ENCODE measurements around the gene ANAPC2. TPM values are rescaled to one million over a fixed set of nuclear protein-coding genes. Genes with fewer than 3 reads are reported as not detected.

The ANAPC2 gene
- polyA plus RNA-seq, 3 donors: 35.5 to 56.7 (median 49.2) TPM

DNA sequence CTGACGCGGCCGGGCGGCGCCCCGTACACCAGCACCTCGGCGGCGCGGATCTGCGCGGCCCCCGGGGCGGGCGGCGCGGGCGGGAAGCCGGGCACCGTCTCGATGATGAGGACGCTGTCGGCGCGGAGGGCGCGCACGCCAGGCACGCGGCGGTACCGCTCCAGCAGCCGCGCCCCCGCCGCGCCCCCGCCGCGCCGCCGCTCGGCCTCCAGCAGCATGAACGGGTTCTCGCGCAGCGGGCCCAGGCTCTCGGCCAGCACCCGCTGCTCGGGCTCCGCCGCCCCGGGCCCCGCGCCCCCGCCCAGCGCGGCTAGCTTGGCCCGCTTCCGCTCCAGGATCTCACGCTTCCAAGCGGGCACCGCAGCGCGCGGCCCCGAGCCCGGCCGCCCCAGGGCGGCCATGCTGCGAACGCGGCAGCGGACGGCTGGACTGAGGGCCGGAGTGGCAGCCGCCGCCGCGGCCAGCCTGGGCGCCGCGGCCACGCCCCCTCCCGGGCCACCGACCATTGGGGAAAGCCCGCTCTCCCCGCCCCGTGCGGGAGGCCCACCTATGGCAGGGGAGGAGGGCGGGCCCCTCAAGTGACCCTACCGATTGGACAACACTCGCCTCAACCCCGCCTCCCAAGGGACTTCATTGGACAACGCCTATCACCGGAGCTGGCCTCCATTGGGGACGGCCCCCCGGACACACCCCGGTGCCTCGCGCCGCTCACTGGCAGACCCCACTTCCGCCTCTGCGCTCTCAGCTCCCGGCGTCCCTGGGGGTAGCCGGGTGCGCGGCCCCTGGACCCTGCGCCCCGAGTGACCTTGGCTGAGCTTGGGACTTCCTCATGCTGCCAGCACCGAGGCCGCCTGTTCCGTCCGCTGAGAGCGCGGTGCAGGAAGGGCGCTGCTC is 12.2 kb upstream of the ANAPC2 start, which contains the start of gene TPRN:
TSS of gene TPRN (minus strand) at position 431 of the 894 bp plus-strand sequence. CDS start at position 401, 30 bp downstream.
- DNase-seq (ENCODE audit: extremely low read depth in 1 of 11, low read depth in 9 of 11, low spot score in 4 of 11): peak; percentile 94 to 99 (median 98)

DNA sequence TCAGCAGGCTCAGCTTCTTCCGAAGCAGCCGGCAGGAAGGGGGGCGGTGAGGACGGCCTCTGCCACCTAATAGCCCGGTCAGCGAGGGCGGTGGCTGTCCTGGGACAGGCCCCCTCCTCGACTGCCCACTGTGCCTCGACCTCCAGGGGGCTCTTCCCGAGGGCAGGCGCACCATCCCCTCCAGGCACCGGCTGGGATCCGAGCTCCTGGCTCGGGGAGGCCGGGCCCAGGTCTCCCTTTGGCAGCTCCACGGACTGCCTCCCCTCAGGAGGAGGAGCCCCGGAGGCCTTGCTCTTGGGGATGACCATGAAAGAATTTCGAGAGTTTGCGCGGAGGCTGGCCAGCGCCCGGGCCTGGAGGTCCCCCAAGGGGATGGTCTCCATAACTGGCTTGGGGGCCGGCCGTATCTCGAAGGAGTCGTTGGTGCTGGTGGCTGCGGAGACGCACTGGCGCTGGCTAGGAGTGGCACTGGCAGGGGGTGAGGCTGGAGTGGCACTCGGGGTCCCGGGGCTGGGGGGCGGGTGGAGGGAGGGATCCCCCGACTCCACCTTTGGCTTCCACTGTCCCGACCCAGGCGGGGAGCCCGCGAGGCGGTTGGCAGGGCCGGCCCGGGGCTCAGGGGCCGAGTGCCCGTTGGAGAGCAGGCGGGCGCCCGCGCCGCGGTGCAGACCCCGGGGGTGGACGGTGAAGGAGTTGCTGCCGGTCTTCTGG is 11.2 kb upstream of the ANAPC2 start:
- DNase-seq (ENCODE audit: extremely low read depth in 1 of 11, low read depth in 9 of 11, low spot score in 4 of 11): no peak

DNA sequence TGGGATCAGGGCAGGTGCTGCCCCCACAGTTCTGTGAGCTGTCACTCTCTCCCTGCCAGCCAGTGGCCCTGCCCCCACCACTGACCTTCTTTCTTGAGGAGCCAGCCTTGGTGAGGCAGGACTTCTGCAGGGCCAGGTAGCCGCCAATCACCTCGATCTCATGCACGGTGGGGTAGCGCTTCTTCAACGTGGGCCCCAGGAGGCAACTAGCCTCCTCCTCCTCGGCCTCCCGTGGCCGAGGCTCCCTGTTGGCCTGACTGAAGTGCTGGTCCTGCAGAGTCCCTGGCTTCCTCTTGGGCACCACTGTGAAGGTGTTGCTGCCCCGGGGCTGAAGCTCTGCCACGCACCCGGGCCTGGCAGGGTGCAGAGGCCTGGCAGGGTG is 10.5 kb upstream of the ANAPC2 start:
- DNase-seq (ENCODE audit: extremely low read depth in 1 of 11, low read depth in 9 of 11, low spot score in 4 of 11): no peak

DNA sequence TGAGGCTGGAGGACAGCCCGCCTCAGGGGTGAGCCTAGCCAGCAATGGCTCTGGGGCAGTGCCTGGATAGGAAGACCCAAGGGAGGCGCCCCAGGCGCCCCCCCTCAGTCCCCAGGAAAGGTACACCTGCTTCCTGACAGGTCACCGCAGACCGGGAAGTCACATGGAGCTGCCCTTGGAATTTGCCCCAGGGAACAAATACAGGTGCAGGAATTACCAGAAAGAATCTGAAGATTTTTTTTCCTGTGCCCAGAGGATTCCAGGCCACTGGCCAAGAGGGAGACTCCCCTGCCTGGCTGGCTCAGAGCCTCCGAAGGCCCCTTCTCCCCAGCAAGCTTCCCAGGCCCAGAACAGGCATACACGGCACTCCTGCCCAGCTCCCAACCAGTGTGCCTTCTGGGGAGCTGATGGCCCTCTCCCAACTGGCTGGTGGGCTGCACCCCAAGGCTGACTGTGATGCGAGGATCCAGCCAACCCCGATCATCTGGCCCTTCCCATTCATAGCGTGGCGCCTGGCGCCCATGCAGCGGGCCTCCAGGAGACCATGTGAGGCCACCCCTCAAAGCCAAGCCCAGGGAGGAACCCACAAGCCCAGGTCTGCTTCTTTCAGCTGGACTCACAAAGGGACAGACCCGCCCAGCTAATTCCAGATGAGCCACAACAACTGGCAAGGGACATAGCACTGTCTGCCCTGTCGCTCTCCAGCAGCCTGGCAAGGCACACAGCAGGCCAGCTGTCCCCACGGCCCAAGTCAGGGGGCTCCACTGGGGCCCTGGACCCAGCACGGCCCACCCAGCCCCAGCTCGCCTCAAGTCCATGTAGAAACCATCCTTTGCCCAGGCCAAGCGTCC is 9.9 kb upstream of the ANAPC2 start:
- no peak for DNase-seq (ENCODE audit: extremely low read depth in 1 of 11, low read depth in 9 of 11, low spot score in 4 of 11)

DNA sequence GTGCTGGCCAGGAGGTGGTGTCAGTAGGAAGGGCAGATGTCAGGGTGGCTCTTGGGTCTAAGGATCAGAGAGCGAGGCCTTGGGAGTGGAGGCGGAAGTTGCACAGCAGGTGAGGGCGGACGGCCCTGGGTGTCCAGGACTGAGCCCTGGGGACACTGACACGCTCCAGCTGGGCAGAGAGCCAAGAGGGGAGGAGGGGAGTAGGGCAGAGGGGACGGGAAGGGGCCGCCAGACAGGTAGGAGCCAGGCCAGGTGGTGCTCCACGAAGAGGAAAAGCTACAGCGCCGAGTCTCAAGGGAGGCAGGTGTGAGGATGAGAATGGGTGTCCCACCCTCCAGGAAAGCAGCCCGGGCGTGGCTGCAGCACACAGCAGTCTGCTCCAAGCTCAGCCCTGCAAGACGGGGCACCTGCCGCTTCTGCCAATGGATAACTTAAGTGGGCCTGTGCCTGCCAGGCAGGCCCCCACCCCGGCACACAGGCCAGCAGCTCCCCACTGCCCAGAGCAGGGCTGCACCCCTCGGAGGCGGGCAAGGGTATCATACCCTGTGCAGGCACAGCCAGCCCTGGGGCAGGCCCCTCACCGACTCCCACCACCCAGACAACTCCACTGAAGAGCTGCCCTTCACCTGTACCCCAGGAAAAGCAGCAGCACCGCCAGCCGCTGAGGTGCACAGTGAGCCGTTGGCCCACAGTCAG is 7.3 kb upstream of the ANAPC2 start:
- DNase-seq (ENCODE audit: extremely low read depth in 1 of 11, low read depth in 9 of 11, low spot score in 4 of 11): no peak

DNA sequence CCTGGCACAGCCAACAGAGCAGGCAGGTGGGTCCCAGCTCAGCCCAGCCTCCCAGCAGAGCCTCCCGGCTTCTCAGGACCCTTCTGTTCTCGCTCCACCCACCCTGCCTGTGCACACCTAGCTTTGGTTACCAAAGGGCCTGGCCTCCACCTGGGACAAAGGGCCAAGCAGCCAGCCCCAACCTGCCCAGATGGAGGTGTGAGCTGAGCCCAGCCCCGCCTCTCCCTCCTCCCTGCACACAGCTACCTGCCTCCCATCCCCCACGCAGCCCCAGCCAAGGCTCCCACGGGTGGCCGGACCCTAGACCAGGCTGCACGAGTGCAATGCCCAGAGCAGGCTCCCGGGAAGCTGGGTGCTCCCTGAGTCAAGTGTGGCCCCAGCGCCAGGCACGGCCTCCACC is 6.5 kb upstream of the ANAPC2 start:
- DNase-seq (ENCODE audit: extremely low read depth in 1 of 11, low read depth in 9 of 11, low spot score in 4 of 11): no peak

DNA sequence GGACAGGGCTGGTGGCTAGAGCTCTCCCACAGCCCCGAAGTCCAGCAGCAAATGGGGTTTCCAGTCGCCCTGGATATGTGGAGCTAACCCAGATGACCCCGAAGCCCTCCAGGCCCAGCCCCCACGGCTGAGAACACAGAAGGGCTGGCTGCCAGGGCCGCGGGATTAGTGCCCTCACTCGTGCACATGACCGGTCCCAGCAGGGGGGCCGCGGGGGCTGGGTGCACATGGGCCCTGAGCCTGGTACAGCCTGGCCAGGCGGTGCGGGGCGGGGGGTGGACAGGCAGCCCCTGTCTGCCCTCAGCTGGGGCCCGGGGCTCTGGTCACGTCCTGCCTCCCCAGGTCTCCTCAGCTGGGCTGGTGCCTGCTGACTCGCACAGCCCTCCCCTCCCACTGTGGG is 6.0 kb upstream of the ANAPC2 start:
- no peak for DNase-seq (ENCODE audit: extremely low read depth in 1 of 11, low read depth in 9 of 11, low spot score in 4 of 11)

DNA sequence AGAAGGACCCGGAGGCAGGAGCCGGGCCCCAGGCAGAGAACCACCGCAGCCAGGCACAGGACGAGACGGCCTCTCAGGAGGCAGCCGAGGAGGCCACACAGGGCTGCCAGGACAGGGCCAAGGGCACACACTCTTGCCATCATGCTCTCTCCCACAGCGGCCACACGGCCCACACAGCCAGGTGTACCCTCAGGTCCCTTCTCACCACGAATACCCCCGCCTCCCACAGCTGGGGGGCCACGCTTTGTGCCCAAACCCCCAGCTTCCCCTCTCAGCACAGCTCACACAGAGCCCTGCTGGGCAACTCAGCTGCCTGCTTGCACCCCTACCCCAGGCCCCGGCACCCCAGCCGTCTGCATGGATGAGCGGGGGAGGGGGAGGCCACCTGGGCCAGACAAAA is 5.4 kb upstream of the ANAPC2 start:
- no peak for DNase-seq (ENCODE audit: extremely low read depth in 1 of 11, low read depth in 9 of 11, low spot score in 4 of 11)

DNA sequence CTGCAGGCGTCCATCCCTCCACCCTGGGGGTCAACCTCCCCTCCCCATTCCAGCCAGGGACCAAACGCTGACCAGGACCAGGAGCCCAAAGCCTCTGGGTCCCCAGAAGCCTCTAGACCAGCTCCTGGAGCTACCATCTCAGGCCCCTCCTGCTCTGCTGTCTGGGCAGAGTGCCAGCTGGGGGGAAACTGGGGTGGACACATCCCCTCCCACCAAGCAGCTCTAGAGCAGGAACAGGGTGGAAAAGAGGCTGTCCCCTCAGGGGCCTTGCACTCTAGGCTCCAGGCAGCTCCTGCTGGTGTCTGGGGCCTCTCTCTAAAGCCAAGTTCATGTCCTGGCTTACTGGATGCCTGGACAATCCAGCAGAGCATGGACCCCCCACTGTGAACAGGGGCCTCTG is 4.5 kb upstream of the ANAPC2 start:
- DNase-seq (ENCODE audit: extremely low read depth in 1 of 11, low read depth in 9 of 11, low spot score in 4 of 11): no peak

DNA sequence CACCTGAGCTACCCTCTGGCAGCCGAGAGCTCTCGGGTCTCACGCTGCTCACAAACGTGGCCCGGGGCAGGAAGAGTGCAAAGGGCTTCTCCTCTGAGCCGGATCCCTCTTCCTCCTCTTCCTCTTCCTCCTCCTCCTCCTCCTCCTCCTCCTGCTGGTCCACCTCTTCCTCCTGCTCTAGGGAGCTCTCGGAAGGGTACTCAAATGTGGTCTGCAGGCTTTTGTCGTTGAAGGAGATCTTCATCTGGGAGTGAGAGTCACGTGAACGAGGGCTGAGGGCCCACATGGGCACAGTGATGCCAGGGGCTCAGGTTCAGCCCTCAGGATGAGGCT is 4.1 kb upstream of the ANAPC2 start:
- DNase-seq (ENCODE audit: extremely low read depth in 1 of 11, low read depth in 9 of 11, low spot score in 4 of 11): no peak

DNA sequence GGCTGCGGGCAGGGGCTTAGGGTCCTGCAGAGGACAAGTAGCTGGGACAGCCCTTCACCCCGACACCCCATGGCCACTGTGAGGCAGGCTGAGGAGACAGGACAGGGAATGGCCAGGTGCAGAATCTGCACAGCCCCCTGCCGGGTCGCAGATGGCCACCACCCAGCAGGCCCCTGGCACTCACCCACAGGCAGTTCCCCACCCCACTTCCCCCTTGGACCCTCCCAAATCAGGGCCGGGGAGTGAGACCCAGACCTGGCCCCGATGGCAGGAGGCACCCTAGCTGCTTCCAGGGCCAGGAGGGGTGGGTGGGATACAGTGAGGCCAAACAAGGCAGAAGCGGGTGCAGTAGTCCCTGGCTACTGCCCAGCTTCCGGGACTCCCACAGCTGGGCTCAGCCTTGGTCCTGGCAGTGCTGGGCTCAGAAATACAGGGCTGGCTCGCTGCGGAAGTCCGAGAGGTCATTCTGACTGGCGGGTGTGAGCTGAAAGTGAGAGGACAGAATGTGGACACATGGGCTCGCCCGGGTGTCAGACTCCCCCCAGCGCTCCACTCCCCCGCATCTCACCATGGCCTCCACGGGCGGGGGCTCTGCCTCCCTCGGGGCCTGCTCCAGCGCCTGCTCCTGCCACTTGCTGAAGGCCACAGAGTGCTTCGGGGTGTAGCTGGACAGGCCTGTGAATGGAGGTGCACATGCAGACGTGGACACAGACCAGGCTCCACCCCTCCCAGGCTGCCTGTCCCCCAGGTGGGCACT is 3.5 kb upstream of the ANAPC2 start:
- DNase-seq (ENCODE audit: extremely low read depth in 1 of 11, low read depth in 9 of 11, low spot score in 4 of 11): no peak

DNA sequence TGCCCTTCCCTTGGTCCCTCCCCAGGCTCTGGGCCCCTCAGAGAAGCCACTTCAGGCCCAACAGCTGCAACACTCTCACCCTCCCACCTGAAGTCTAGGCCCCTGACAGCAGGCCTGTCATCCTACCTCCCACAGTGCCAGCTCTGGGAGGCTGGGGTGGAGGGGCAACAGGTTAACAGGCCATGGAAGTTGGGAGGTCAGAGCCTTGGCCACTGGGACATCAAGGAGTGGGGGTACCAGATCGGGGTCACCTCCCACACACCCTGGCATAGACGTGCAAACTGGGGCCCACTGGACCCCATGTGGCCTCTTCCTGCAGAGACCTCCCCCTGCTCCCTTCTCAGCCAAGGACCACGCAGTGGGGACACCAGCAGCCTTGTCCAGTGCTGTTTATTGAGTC is 2.9 kb upstream of the ANAPC2 start:
- no peak for DNase-seq (ENCODE audit: extremely low read depth in 1 of 11, low read depth in 9 of 11, low spot score in 4 of 11)

DNA sequence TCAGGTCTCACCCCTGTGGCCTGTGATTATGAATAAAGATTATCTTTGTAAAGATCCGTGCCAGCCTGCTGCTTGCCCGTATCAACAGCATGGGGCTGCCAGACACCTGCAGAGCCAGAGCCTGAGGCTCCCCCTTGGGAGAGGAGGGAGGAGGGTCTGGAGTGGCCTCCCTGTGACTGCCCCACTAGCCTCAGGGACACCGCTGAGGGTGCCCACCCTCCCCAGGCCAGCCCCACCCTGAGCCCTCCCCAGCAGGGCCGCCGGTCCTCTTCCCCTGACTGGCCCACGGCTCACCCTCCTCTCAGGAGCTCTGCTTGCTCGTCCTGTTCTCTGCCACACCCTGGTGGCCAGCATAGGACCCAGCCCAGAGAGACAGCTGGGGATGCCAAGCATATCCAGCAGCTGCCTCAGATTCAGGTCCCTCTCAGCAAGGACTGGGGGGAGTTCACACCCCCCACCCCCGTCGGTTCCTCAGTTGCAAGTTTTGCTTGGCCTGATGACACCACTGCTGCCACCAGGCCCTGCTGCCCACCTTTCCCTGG is 2.0 kb upstream of the ANAPC2 start:
- DNase-seq (ENCODE audit: extremely low read depth in 1 of 11, low read depth in 9 of 11, low spot score in 4 of 11): no peak

DNA sequence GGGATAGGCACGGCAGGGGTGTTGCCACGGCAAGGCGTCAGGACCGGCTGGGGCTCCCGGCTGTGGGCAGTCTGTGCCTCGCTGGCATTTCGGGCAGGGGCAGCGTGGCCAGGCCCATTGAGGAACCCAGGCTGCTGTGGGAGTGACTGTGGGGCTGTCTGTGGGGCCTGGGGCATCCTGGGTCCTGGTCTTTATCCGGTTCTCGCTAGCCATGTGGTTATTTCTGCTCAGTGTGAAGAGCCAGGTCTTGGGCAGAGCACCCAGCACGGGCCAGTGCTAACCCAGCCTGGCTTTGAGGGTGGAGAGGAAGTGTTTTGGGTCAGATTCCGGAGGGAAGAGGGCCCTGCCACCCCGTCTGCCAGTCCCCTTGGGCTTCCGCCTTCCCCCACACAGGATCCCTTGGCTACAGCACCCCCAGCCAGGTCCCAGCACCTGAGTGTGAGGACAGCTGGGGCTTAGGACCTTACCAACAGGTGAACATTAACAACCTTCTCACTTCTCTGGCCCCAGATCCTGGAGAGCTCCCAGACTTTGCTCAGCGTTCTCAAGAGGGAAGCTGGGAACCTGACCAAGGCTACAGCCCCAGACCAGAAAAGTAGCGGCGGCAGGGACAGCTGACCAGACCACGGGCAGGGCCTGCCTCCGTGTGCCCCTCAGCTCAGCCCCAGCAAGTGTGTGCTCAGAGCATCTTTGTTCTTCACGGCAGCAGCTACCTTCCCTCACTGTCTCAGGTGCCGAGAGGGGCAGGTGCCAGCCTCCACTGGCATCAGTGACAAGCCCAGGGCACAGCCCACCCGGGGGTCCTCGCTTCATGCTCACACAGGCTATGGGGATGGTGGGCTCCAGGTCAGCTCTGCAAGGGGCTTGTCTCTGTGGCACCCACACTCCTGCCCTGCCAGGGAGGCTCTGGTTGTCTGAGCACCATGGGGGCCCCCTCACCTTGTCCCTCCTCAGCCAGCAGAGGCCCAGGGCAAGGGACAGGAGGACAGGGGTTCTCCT is 1.2 kb upstream of the ANAPC2 start:
- DNase-seq (ENCODE audit: extremely low read depth in 1 of 11, low read depth in 9 of 11, low spot score in 4 of 11): no peak

DNA sequence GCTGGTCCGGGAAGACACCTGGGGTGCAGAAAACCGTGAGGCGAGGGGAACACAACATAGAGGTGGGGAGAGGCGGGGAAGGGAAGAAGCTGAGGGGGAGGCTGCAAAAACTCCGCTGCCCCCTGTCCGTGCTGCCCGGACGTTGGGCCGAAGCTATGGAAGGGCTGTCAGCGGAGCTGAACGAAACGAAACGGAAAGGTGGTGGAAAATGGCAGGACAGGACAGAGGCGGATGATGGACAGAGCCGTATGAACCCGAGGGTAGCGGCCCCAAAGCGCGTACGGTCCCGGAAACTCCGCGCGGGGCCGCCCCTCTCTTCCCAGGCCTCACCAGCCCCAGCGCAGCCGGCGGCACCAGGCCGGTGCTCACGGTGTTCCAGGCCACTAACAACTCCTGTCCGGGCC is 272 bp downstream of the ANAPC2 start:
- no peak for DNase-seq (ENCODE audit: extremely low read depth in 1 of 11, low read depth in 9 of 11, low spot score in 4 of 11)

DNA sequence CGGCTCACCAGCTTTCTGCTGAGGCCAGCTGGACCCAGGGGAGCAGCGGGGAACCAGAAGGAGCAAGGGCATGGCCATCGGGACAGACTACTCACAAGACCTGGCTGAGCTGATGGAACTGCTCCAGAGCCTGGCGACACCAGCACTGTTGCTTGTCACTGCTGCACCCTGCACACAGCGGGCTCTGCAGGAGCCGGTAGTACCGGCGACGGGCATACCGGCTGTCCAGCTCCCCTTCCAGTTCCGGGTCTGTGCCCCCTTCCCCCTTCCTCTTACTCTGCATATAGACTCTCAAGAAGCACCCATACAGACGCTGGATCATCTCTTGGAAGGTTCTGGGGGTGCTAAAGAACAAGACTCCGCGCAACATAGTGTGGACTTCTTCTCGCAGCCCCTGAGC is 974 bp downstream of the ANAPC2 start:
- DNase-seq (ENCODE audit: extremely low read depth in 1 of 11, low read depth in 9 of 11, low spot score in 4 of 11): no peak

DNA sequence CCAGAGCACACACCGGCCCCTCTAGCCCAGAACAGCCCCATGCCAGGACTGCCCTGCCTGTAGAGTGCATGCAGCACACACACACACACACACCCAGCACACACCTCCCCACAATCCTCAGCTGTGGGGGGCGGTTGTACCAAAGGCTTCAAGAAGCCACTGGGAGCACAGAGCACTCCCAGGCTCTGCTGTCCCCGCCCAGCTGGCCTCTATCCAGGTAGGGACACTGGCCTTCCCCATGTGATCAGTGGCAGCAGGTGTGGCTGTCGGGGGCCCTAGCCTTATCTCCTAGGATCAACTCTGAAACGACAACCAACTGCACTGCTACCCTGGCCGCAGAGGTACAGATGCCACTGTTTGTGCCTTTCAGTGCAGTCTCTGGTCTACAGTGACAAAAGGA is 2.0 kb downstream of the ANAPC2 start:
- no peak for DNase-seq (ENCODE audit: extremely low read depth in 1 of 11, low read depth in 9 of 11, low spot score in 4 of 11)
